HL-60 (cell line): ENCODE results near the gene SLC36A1.

Experiments
- GABPA ChIP-seq: IDR thresholded peaks from 2 replicates; pipeline ENCODE4 v1.6.1; 2012; ENCODE audit warnings: low read depth
- POLR2AphosphoS5 ChIP-seq: IDR thresholded peaks from 2 replicates; pipeline ENCODE4 v1.6.1; 2012; ENCODE audit warnings: low read depth
- REST ChIP-seq: IDR thresholded peaks from 2 replicates; pipeline ENCODE4 v1.6.1; 2012; ENCODE audit warnings: low read depth; ENCODE audit not compliant: insufficient replicate concordance
- SPI1 ChIP-seq: IDR thresholded peaks from 2 replicates; pipeline ENCODE4 v1.6.1; 2012; ENCODE audit warnings: low read depth, mild to moderate bottlenecking, borderline replicate concordance
- TF ChIP-seq, protein P1 (sequence below): IDR thresholded peaks from one replicate; pipeline ENCODE4 v1.5.1; 2011; ENCODE audit warnings: low read length, control low read depth, inconsistent platforms; ENCODE audit not compliant: insufficient read depth

DNA sequence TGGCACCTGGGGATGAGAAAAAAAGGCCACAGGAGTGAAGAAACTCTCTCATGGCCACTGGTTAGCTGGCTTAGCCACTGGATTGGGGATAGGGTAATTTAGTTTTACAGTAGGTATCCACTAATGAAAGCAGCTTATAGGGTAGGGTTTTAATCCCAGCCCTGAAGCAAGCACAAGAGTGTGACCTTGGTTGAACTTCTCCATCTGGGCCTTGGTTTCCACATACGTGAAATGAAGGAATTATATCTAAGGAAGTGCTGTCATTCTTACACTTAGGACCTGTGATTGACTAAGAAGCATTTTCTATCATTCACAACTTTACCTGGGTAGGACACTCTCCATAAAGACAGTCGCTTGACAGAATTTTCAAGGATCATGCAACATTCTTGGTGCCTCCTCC, 94.2 kb downstream of the SLC36A1 start:
- TF ChIP-seq, protein P1, sequence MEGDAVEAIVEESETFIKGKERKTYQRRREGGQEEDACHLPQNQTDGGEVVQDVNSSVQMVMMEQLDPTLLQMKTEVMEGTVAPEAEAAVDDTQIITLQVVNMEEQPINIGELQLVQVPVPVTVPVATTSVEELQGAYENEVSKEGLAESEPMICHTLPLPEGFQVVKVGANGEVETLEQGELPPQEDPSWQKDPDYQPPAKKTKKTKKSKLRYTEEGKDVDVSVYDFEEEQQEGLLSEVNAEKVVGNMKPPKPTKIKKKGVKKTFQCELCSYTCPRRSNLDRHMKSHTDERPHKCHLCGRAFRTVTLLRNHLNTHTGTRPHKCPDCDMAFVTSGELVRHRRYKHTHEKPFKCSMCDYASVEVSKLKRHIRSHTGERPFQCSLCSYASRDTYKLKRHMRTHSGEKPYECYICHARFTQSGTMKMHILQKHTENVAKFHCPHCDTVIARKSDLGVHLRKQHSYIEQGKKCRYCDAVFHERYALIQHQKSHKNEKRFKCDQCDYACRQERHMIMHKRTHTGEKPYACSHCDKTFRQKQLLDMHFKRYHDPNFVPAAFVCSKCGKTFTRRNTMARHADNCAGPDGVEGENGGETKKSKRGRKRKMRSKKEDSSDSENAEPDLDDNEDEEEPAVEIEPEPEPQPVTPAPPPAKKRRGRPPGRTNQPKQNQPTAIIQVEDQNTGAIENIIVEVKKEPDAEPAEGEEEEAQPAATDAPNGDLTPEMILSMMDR = no peak
- no peak for TF ChIP-seq GABPA
- TF ChIP-seq POLR2AphosphoS5 = no peak
- no peak for TF ChIP-seq REST
- TF ChIP-seq SPI1 = no peak
